Erythroblast (primary cell): ENCODE measurements around the gene NDUFS6.

Source experiments
- GATA1 ChIP-seq: IDR thresholded peaks from 2 replicates; pipeline ENCODE4 v1.6.1; 2011; ENCODE audit warnings: low read depth, mild to moderate bottlenecking, control low read depth, low read length, moderate library complexity
- POLR2A ChIP-seq: IDR thresholded peaks from 2 replicates; pipeline ENCODE4 v1.6.1; 2011; ENCODE audit warnings: mild to moderate bottlenecking, low read length

GRCh38 chr5:1814183-1815020, 13.2 kb downstream of the NDUFS6 start:
- TF ChIP-seq POLR2A (no peak), GATA1 (no peak)
